Endothelial cell of hepatic sinusoid (primary cell): Measurements from ENCODE around the gene EPHA4.

ENCODE experiments used
- in situ Hi-C: cut with HindIII; loops from 2 replicates; pipeline ENCODE4 v1.10.0; 2017; ENCODE audit warnings: low sequenced_read_pairs

EPHA4 gene

DNA sequence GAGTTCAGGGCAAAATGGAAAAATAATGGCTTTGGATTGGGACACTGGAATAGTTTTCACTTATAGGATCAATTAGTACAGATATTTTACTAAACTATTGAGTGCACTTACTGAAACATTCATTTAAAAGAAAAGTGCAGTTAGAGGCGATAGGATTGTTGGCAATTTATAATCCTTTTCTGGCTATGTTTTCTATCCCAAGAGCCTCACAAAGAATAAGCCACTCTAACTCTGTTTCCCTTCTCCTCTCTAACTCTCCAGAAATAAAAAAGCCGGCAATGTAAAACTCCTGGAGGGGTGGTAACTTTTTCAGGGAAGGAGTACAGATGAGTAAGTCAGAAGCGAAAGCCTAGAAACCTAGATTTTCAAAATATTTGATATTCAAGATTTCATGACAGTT, 91.3 kb downstream of the EPHA4 start:
- in situ Hi-C loops, result no loop called here

GRCh38 chr2:221480163-221480562, 91.9 kb downstream of the EPHA4 start:
- in situ Hi-C loops, result no loop called here

DNA sequence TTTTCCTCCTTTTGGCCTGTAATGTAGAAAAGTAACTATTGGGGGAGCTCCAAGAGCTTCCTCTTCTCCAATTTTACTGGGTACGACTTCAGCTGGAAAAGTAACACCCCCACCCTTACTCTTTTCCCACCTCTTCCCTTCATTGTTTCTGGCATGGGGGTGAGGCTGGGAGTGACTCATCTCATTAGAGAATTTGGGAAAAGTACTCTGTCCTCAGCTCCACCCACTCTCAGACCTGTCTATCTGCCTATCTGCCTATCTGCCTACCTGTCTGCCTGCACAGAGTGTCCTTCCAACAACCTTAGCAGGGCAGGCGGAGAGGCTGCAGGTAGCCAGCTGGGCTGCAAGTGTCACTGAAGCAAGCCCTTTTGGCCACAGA, 93.6 kb downstream of the EPHA4 start:
- in situ Hi-C loops, result no loop called here

GRCh38 chr2:221477714-221478484, 94.2 kb downstream of the EPHA4 start:
- in situ Hi-C loops, result no loop called here

- in situ Hi-C loops, result no loop called here
Measured at GRCh38 chr2:221476195-221476594, 95.9 kb downstream of the EPHA4 start.

- in situ Hi-C loops, result no loop called here
Measured at GRCh38 chr2:221473451-221473850, 98.7 kb downstream of the EPHA4 start.

DNA sequence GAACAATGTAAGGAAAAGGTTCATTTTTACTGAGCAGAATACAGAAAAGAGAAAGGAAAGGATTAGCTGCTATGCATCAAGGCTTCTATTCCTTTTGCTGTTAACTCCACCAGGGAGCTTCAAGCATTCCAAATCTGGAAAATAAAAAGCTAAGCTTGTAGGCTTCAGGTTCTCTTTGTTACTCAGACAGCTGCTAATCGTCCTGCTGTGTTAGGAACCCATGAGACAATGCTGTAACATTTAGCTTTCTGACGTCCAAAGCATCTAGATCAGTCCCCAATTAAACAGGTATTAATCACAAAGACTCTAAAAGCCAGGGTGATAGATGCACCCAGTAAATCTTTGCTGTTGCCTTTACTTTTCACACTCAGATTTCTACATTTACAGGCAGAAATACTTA, 103.8 kb downstream of the EPHA4 start:
- in situ Hi-C loops, result no loop called here

DNA sequence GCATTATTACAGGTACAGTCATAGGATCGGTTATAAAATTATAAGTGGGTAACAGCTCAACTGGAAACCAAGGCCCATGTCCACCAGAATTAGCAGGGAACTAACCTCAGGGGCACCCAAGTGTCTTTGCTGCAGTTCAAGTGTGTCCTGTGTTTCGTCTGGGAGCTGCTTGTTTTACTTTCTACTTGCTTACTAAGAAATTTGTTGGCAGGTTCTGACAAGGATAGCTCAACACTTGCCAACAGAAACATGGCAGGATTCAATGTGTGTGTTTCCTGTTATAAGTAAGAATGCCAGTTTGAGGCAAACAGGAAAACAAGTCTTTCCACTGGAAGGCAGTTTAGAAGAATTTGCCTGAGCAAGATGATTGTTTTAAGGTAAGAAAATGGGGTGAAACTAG, 104.5 kb downstream of the EPHA4 start:
- in situ Hi-C loops, result no loop called here

GRCh38 chr2:221466744-221467143, 105.4 kb downstream of the EPHA4 start:
- in situ Hi-C loops, result no loop called here

GRCh38 chr2:221465776-221466175, 106.3 kb downstream of the EPHA4 start:
- in situ Hi-C loops, result no loop called here

DNA sequence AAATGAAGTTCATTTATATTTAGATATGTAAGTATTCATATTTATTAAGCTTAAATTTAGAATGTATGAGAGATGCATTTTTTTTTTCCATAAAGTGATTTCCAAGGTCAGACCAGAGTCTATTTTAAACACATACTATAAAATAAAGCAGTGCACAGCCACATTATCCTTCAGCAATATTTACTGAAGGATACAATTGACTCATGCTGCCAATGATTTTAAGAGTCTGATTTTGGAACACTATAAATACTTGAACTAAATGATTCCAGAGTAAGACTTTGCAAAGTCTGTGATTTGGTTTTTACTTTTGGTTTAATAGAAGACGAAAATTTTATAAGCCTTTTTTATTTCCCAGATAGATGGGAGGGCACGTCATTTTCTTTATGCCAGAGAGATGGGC, 107.1 kb downstream of the EPHA4 start:
- in situ Hi-C loops, result no loop called here

- in situ Hi-C loops, result no loop called here
Measured at GRCh38 chr2:221463241-221463896, 108.7 kb downstream of the EPHA4 start.

GRCh38 chr2:221461901-221462300, 110.2 kb downstream of the EPHA4 start:
- in situ Hi-C loops, result no loop called here

- in situ Hi-C loops, result no loop called here
Measured at GRCh38 chr2:221460136-221460535, 112.0 kb downstream of the EPHA4 start.

DNA sequence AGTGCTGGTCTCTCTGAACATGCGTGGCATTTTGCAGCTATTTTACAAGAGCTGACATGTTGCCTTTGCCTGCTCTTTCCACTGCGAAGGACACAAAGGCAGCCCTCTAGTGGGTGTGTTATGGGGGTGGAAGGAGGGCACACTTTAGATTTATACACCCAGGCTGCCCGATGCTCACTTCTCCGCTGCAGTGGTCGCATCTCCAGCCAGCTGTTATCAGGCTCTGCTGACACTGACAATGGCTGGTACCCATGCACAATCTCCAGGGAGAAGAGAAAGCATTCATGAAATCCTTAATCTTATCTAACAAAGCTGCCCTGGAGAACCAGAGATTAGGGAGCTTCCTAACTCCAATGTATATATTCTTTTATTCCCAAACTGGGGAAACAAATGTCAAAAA, 113.5 kb downstream of the EPHA4 start:
- in situ Hi-C loops, result no loop called here

GRCh38 chr2:221455214-221455613, 116.9 kb downstream of the EPHA4 start:
- in situ Hi-C loops, result no loop called here

DNA sequence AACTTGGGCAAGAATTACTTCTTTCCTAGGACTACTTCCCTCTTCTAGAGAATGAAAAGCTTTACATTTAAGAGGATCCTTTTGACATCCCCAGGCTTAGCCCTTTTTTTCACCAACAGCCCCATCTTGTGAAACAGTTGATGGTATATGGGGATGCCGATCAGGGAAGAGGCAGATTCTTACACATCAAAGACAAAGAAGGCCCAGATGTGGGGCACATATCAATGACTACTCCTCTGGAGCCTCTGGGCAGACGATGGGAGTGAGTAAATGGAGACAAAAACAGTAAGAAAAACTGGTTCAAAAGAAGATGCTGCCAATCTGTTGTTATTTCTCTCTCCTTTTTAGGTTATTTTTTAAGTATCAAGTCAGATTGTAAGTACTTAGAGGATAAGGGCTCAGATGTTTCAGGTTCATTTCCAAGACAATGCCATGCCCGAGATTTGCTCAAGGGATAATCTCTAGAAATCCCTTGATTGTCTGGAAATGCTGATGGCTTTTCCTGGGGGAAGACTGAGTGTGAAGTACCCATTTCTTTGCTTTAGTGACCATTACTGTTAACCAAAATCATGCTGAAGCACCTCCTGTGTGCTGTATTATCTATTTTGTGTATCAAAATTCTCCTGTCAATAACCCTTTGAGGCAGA, 117.5 kb downstream of the EPHA4 start:
- in situ Hi-C loops, result no loop called here

- in situ Hi-C loops, result no loop called here
Measured at GRCh38 chr2:221451862-221452788, 120.0 kb downstream of the EPHA4 start.

GRCh38 chr2:221450280-221450679, 121.8 kb downstream of the EPHA4 start:
- in situ Hi-C loops, result no loop called here

- in situ Hi-C loops, result no loop called here
Measured at GRCh38 chr2:221449406-221449805, 122.7 kb downstream of the EPHA4 start.

DNA sequence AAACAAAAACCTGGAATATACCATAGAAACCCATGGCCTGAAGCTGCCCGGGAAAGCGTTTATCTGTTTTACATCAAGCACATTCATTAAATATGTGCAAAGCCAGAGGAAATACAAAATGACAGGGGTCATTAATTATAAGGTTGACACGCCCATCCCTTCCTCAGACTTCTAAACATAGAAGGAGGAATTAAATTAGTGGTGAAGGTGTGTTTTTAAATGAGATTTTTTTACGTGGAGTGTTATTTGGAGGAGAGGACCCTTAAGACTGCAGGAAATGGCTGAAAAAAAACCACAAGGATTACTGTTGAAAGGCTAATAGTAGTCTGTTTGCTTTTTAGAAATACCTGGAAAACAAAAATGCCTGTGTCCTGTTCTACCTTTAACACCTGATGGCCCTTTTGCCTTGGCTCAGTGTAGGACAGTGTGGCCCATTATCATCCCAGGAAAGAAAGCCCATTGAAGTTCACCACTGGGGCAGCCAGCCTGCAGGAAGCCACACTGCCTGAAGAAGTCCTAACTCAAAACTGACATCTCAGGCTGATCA, 123.2 kb downstream of the EPHA4 start:
- in situ Hi-C loops, result no loop called here
